GM19455 (cell line): ENCODE data around the gene RUNX1.

Experiments used
- ATAC-seq: cut with Tn5 transposase; IDR thresholded peaks from one replicate; pipeline ENCODE4 v1.9.1; 2021; ENCODE audit not compliant: unreplicated experiment

Gene RUNX1

GRCh38 chr21:35017256-35017655 lies 31.8 kb downstream of the RUNX1 start:
- no peak for ATAC-seq

GRCh38 chr21:35016517-35017188 lies 32.4 kb downstream of the RUNX1 start:
- ATAC-seq = no peak

- no peak for ATAC-seq
These were observed 33.0 kb downstream of the RUNX1 start for GRCh38 chr21:35016071-35016470.

- ATAC-seq = no peak
These were observed 33.6 kb downstream of the RUNX1 start for GRCh38 chr21:35015435-35016024.

GRCh38 chr21:35014302-35015041 lies 34.6 kb downstream of the RUNX1 start:
- no peak for ATAC-seq

- no peak for ATAC-seq
These were observed 37.4 kb downstream of the RUNX1 start for GRCh38 chr21:35011681-35012080.

GRCh38 chr21:35010447-35010846 lies 38.7 kb downstream of the RUNX1 start:
- no peak for ATAC-seq

- no peak for ATAC-seq
These were observed 41.8 kb downstream of the RUNX1 start for GRCh38 chr21:35007348-35007747.

GRCh38 chr21:35006771-35007170 lies 42.3 kb downstream of the RUNX1 start:
- no peak for ATAC-seq

GRCh38 chr21:35006248-35006647 lies 42.9 kb downstream of the RUNX1 start:
- no peak for ATAC-seq

GRCh38 chr21:35005560-35006224 lies 43.4 kb downstream of the RUNX1 start:
- ATAC-seq = no peak

GRCh38 chr21:35005077-35005476 lies 44.0 kb downstream of the RUNX1 start:
- ATAC-seq = no peak

GRCh38 chr21:35004314-35004713 lies 44.8 kb downstream of the RUNX1 start:
- no peak for ATAC-seq

GRCh38 chr21:35002879-35003722 lies 46.0 kb downstream of the RUNX1 start:
- no peak for ATAC-seq

GRCh38 chr21:34999397-34999941 lies 49.6 kb downstream of the RUNX1 start:
- no peak for ATAC-seq

GRCh38 chr21:34998176-34998575 lies 50.9 kb downstream of the RUNX1 start:
- no peak for ATAC-seq

GRCh38 chr21:34997294-34997693 lies 51.8 kb downstream of the RUNX1 start:
- no peak for ATAC-seq

- ATAC-seq = no peak
These were observed 52.6 kb downstream of the RUNX1 start for GRCh38 chr21:34996304-34997101.

GRCh38 chr21:34995979-34996303 lies 53.2 kb downstream of the RUNX1 start:
- ATAC-seq = no peak
